Body of pancreas (tissue), 4 donors: ENCODE results near the gene KRT1. TPM values are rescaled to one million over a fixed set of nuclear protein-coding genes. Genes with fewer than 3 reads are reported as not detected.

Experiments
- ATAC-seq: fragments of 150-250 bp; one replicate; pipeline ENCODE4 v1.9.1; 2016
- DNase-seq, 4 donors: peaks; one replicate each; pipeline ENCODE4 v3.0.0-alpha.2; 2019
- H3K27ac ChIP-seq, 4 donors: fragments of 200-600 bp; sonication (generic); 1 replicate in 3 of 4; 2 replicates in 1 of 4; pipeline versions ENCODE4 v1.5.1 to v1.6.1; 2016 to 2019; ENCODE audit warnings: mild to moderate bottlenecking in 1 of 4, mixed read lengths in 1 of 4, moderate library complexity in 1 of 4
- H3K27me3 ChIP-seq, 2 donors: fragments of 200-600 bp; sonication (generic); one replicate each; pipeline ENCODE4 v1.6.0; 2016; ENCODE audit warnings: mild to moderate bottlenecking in 1 of 2
- H3K36me3 ChIP-seq, 2 donors: fragments of 200-600 bp; sonication (generic); replicated peaks in 1 of 2; 2 replicates each; pipeline ENCODE4 v1.5.1; 2016; ENCODE audit warnings: low read depth in 2 of 2; ENCODE audit not compliant: insufficient read depth in 1 of 2
- H3K4me1 ChIP-seq: fragments of 200-600 bp; sonication (generic); one replicate; pipeline ENCODE4 v1.6.0; 2016
- H3K4me3 ChIP-seq, 2 donors: fragments of 200-600 bp; sonication (generic); 1 replicate in 1 of 2; 2 replicates in 1 of 2; pipeline ENCODE4 v1.5.1; 2016 to 2019
- H3K9me3 ChIP-seq, 3 donors: fragments of 200-600 bp; sonication (generic); 1 replicate in 2 of 3; 2 replicates in 1 of 3; pipeline ENCODE4 v1.5.1; 2016
- CTCF ChIP-seq, 7 experiments: fragments of 450-650 bp in 4 of 7; fragments of 200-600 bp in 3 of 7; sonication (generic) in 3 of 7; IDR thresholded peaks; one replicate each; pipeline ENCODE4 v1.5.1; 2016 to 2019; ENCODE audit warnings: antibody characterized with exemption in 7 of 7
- POLR2A ChIP-seq, 3 donors: fragments of 450-650 bp; IDR thresholded peaks; one replicate each; pipeline ENCODE4 v1.6.1; 2016; ENCODE audit warnings: antibody characterized with exemption in 3 of 3, mild to moderate bottlenecking in 2 of 3
- WGBS, 2 donors: methylation state at CpG; one replicate each; pipeline ENCODE4 v1.1.5; 2017; 5-methylcytosine and 5-hydroxymethylcytosine counted together
- intact Hi-C: fragments of 100-400 bp; cut with DNase I; formaldehyde crosslinking; loops from one replicate; pipeline ENCODE4 v1.15.1; 2023
- total RNA-seq, 2 donors: library from RNA; depleted of rRNA; stranded (reverse); fragments of >200 nt; gene quantifications; one replicate each; pipeline ENCODE4 v1.1.0, GENCODE V29; 2016

Gene KRT1
- total RNA-seq, 2 donors from 2014 or later, result not detected

- no peaks in the 10 kb centered on the region for H3K27me3 ChIP-seq
- no peak overlapping the region for H3K4me3 ChIP-seq
- TF ChIP-seq POLR2A (IDR thresholded peaks at IDR 0.05) (no peak), CTCF (IDR thresholded peaks at IDR 0.05) (no peak)
- H3K36me3 ChIP-seq, result no peaks in the 10 kb centered on the region
- no peak overlapping the region for H3K27ac ChIP-seq
- peaks cover 10% of the 10 kb centered on the region for H3K4me1 ChIP-seq
- DNase-seq (no peak), ATAC-seq (no peak)
- H3K9me3 ChIP-seq, result no peaks in the 10 kb centered on the region
- intact Hi-C loops, result no loop called here
- 58 to 72% methylated on average over 7 of the region's 7 CpGs for WGBS, 2 donors
Measured at GRCh38 chr12:52659395-52659794, 20.8 kb downstream of the KRT1 start.

DNA sequence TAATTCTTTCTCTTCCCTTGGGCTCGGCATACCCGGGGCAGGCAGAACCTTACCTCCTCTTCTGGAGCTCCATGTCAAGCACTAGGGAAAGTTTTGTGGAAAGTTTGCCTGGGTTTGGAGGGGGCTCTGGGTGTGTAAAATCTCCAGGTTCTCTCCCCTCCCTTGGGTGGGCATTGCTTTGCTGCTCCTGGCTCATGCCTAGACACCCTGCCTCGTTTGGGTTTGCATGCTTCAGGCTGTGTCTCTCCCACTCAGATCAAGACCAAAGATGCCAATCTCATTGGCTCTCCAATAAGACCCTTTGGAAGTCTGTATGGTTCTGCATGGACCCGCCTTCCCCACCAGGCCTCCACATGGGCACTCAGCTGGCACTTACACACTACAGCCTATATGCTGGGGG, 22.0 kb downstream of the KRT1 start:
- no peak overlapping the region for H3K27ac ChIP-seq

DNA sequence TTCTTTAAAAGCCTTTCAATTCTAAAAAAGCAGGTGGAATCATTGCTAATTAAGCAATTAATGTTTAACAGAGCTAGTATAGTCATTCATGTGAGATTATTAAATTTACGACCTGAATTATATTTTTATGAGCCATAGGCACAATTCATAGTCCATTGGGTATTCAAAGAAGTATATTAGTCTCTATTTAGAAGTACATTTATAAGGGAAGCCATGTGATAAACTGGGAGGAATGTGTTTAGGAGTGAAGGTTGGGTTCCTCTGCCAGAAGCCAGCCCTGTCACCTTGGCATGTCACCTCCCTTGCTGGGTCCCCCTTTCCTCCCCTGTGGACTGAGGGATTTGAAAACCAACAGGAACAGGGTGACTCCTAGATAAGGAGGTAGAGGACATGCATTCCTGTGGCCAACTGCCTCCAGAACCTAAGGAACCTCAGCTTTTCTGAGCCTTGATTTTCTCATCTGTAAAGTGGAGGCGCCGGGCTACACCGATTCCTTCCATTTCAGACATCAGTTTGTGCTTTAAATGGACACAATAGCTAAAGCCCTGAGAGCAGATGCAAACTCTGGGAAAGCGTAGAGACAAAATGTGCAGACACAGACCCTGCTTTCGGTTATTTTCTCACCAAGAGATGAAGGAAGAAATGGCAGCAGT, 22.8 kb downstream of the KRT1 start:
- no peak for ATAC-seq
- intact Hi-C loops, result no loop called here
- WGBS, 2 donors, result 63 to 69% methylated on average over 6 of the region's 6 CpGs

More for the DNA sequence above, 22.0 kb downstream of the KRT1 start:
- Histone ChIP-seq H3K36me3 (no peaks in the 10 kb centered on the region), H3K9me3 (no peaks in the 10 kb centered on the region), H3K4me3 (no peak overlapping the region), H3K27me3 (no peaks in the 10 kb centered on the region), H3K4me1 (peaks cover 10% of the 10 kb centered on the region)
- DNase-seq (no peak), ATAC-seq (no peak)
- intact Hi-C loops, result no loop called here
- 68 to 79% methylated on average over 4 of the region's 4 CpGs for WGBS, 2 donors
- TF ChIP-seq POLR2A (IDR thresholded peaks at IDR 0.05), result no peak
- TF ChIP-seq CTCF (IDR thresholded peaks at IDR 0.05), result no peak

DNA sequence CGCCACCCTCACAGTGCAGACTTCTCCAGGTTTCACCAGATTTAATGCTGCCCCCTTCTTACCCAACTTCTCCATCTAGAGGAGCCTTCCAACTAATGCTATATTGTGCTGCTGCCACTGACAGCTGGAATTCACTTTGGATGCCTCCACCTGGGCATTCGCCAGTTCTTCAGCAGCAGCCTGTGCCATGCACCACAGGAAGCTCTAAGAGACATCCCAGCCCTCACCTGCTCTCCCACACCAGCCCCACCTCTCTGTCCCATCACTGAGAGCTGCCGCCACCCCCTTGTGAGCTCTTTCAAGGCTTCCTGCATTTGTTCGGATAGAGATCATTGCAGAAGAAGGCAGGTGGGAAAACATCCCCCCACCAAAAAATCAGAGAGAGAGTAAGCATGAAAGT, 23.6 kb downstream of the KRT1 start:
- DNase-seq, result no peak
- no peaks in the 10 kb centered on the region for H3K9me3 ChIP-seq
- H3K27me3 ChIP-seq, result no peaks in the 10 kb centered on the region
- no peak for ATAC-seq
- intact Hi-C loops, result no loop called here
- no peak for TF ChIP-seq CTCF (IDR thresholded peaks at IDR 0.05)
- no peak for TF ChIP-seq POLR2A (IDR thresholded peaks at IDR 0.05)
- H3K36me3 ChIP-seq, result no peaks in the 10 kb centered on the region
- 67 to 78% methylated on average over 4 of the region's 4 CpGs for WGBS, 2 donors
- H3K4me3 ChIP-seq, result no peak overlapping the region
- H3K27ac ChIP-seq, result no peak overlapping the region
- peaks cover 10% of the 10 kb centered on the region for H3K4me1 ChIP-seq

More for the DNA sequence above, 22.8 kb downstream of the KRT1 start:
- H3K27me3 ChIP-seq, result no peaks in the 10 kb centered on the region
- no peak for TF ChIP-seq POLR2A (IDR thresholded peaks at IDR 0.05)
- no peak for DNase-seq
- H3K9me3 ChIP-seq, result no peaks in the 10 kb centered on the region
- no peak overlapping the region for H3K4me3 ChIP-seq
- no peaks in the 10 kb centered on the region for H3K36me3 ChIP-seq
- peaks cover 10% of the 10 kb centered on the region for H3K4me1 ChIP-seq
- H3K27ac ChIP-seq, result no peak overlapping the region

- ATAC-seq (peak; percentile 48), DNase-seq (peak; percentile 26 to 61 (median 51))
- peaks cover 10% of the 10 kb centered on the region for H3K4me1 ChIP-seq
- no peak overlapping the region for H3K4me3 ChIP-seq
- H3K36me3 ChIP-seq, result no peaks in the 10 kb centered on the region
- intact Hi-C loops, result no loop called here
- no peak for TF ChIP-seq CTCF (IDR thresholded peaks at IDR 0.05)
- TF ChIP-seq POLR2A (IDR thresholded peaks at IDR 0.05), result no peak
- H3K9me3 ChIP-seq, result no peaks in the 10 kb centered on the region
- H3K27ac ChIP-seq, result no peak overlapping the region
- whole genome bisulfite sequencing, 2 donors, result 25% methylated on average over 8 of the region's 8 CpGs
- H3K27me3 ChIP-seq, result no peaks in the 10 kb centered on the region
Measured at GRCh38 chr12:52655720-52656124, 24.5 kb downstream of the KRT1 start.
